Upper lobe of right lung (tissue), 1 donor: ENCODE data around the gene ME3. TPM values are rescaled to one million over a fixed set of nuclear protein-coding genes. Genes with fewer than 3 reads are reported as not detected.

ENCODE experiments used
- ATAC-seq: fragments of 200-7000 bp; cut with Tn5 transposase; one replicate; pipeline ENCODE4 v1.9.1; 2020; ENCODE audit warnings: mild to moderate bottlenecking, moderate library complexity
- DNase-seq: peaks from one replicate; pipeline ENCODE4 v3.0.0-alpha.2; 2020
- H3K27ac ChIP-seq: fragments of 200-600 bp; one replicate; pipeline ENCODE4 v1.8.0; 2022
- H3K27me3 ChIP-seq: fragments of 200-600 bp; one replicate; pipeline ENCODE4 v1.8.0; 2022; ENCODE audit warnings: mild to moderate bottlenecking
- H3K36me3 ChIP-seq: fragments of 200-600 bp; one replicate; pipeline ENCODE4 v1.8.0; 2022
- H3K4me1 ChIP-seq: fragments of 200-600 bp; one replicate; pipeline ENCODE4 v1.8.0; 2022
- H3K4me3 ChIP-seq: fragments of 200-600 bp; one replicate; pipeline ENCODE4 v1.8.0; 2022; ENCODE audit warnings: mild to moderate bottlenecking
- H3K9me3 ChIP-seq: fragments of 200-600 bp; one replicate; pipeline ENCODE4 v1.8.0; 2022
- CTCF ChIP-seq: fragments of 200-600 bp; IDR thresholded peaks from one replicate; pipeline ENCODE4 v1.8.0; 2022; ENCODE audit warnings: antibody characterized with exemption
- intact Hi-C: fragments of 100-400 bp; cut with DNase I; formaldehyde crosslinking; loops from one replicate; pipeline ENCODE4 v1.11.0; 2022
- total RNA-seq: library from RNA; stranded (reverse); fragmentation: NEBNext Ultra II Directional; extraction: Animal tissue kit (Norgen Biotek cat#: 25700); gene quantifications from one replicate; pipeline ENCODE4 v1.2.1, GENCODE V29; 2021
- donor health status: DM: no; HTN: yes; CAD: no; lungs with severe emphysema.

The ME3 gene
- total RNA-seq, 1 donor from 2014 or later = 24.7 TPM

GRCh38 chr11:86492370-86493010 lies 179.9 kb downstream of the ME3 start:
- no peak for TF ChIP-seq CTCF
- DNase-seq = no peak
- Histone ChIP-seq H3K4me3 (no peak overlapping the region), H3K4me1 (no peaks in the 10 kb centered on the region), H3K27ac (no peak overlapping the region), H3K36me3 (no peaks in the 10 kb centered on the region), H3K9me3 (no peaks in the 10 kb centered on the region), H3K27me3 (no peaks in the 10 kb centered on the region)
- intact Hi-C loops = no loop called here
- ATAC-seq = no peak

- intact Hi-C loops = no loop called here
- ATAC-seq (no peak), DNase-seq (no peak)
- Histone ChIP-seq H3K27ac (no peak overlapping the region), H3K4me1 (no peaks in the 10 kb centered on the region), H3K36me3 (no peaks in the 10 kb centered on the region), H3K27me3 (no peaks in the 10 kb centered on the region), H3K9me3 (no peaks in the 10 kb centered on the region), H3K4me3 (no peak overlapping the region)
- TF ChIP-seq CTCF = no peak
Observed at GRCh38 chr11:86491027-86491426, 181.4 kb downstream of the ME3 start.

GRCh38 chr11:86490582-86490981 lies 181.8 kb downstream of the ME3 start:
- H3K4me3 ChIP-seq = no peak overlapping the region
- intact Hi-C loops = no loop called here
- H3K27me3 ChIP-seq = no peaks in the 10 kb centered on the region
- no peaks in the 10 kb centered on the region for H3K4me1 ChIP-seq
- DNase-seq (no peak), ATAC-seq (no peak)
- no peak for TF ChIP-seq CTCF
- no peak overlapping the region for H3K27ac ChIP-seq
- no peaks in the 10 kb centered on the region for H3K9me3 ChIP-seq
- no peaks in the 10 kb centered on the region for H3K36me3 ChIP-seq

- Histone ChIP-seq H3K4me1 (peaks cover 5% of the 10 kb centered on the region), H3K27ac (no peak overlapping the region), H3K9me3 (no peaks in the 10 kb centered on the region), H3K4me3 (no peak overlapping the region), H3K27me3 (no peaks in the 10 kb centered on the region), H3K36me3 (no peaks in the 10 kb centered on the region)
- ATAC-seq = no peak
- no peak for DNase-seq
- TF ChIP-seq CTCF = no peak
- intact Hi-C loops = no loop called here
Observed at GRCh38 chr11:86489442-86489841, 183.0 kb downstream of the ME3 start.

GRCh38 chr11:86488553-86488952 lies 183.9 kb downstream of the ME3 start:
- Histone ChIP-seq H3K9me3 (no peaks in the 10 kb centered on the region), H3K4me1 (peaks cover 12% of the 10 kb centered on the region), H3K27me3 (no peaks in the 10 kb centered on the region), H3K36me3 (no peaks in the 10 kb centered on the region), H3K27ac (no peak overlapping the region), H3K4me3 (no peak overlapping the region)
- intact Hi-C loops = no loop called here
- DNase-seq (no peak), ATAC-seq (no peak)
- TF ChIP-seq CTCF = no peak

DNA sequence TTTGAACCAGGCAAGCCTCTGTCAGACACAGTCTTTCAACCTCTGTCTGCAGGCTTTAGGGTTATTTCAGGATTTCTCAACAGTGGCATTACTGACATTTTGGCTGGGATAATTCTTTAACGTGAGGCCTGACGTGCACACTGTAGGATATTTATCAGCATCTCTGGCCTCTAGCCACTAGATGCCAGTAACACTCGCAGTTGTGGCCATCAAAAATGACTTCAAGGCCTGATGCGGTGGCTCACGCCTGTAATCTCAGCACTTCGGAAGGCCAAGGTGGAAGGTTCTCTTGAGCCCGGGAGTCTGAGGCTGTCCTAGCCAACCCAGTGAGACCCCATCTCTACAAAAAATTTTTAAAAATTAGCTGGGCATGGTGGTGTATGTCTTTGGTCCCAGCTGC lies 184.7 kb downstream of the ME3 start:
- DNase-seq (no peak), ATAC-seq (no peak)
- H3K36me3 ChIP-seq = no peaks in the 10 kb centered on the region
- no peaks in the 10 kb centered on the region for H3K9me3 ChIP-seq
- peaks cover 18% of the 10 kb centered on the region for H3K4me1 ChIP-seq
- TF ChIP-seq CTCF = no peak
- no peak overlapping the region for H3K4me3 ChIP-seq
- no peaks in the 10 kb centered on the region for H3K27me3 ChIP-seq
- no peak overlapping the region for H3K27ac ChIP-seq
- intact Hi-C loops = no loop called here
